NCI-H510A (cell line): Measurements from ENCODE around the gene ADAMTS17.
"Not testable (repeated sequence)": the region's sequence is repeated elsewhere in the genome, so short reads cannot be mapped to it uniquely, and the experiment has no call there.

Experiments
- DNase-seq: peaks from one replicate; lab custom pipeline; 2025; lab: John Stamatoyannopoulos, UW

ADAMTS17 gene

DNA sequence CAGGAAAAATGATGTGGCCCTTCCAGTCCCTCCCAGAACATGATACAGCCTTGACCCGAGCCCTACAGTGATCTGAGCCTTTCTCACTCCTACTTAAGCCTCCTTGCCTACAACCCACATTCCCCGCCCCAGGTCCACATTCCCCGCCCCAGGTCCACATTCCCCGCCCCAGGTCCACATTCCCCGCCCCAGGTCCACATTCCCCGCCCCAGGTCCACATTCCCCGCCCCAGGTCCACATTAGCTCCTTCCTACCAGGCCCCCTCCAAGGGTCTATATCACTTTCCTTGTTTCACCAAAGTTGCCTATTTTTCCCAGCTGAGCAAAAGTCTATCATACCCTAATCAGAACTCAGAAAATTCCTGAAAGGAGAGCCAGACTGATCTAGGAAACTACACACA, 2.3 kb downstream of the ADAMTS17 start:
- DNase-seq: not testable (repeated sequence)

GRCh38 chr15:100338971-100339444, 2.8 kb downstream of the ADAMTS17 start:
- DNase-seq: no peak

DNA sequence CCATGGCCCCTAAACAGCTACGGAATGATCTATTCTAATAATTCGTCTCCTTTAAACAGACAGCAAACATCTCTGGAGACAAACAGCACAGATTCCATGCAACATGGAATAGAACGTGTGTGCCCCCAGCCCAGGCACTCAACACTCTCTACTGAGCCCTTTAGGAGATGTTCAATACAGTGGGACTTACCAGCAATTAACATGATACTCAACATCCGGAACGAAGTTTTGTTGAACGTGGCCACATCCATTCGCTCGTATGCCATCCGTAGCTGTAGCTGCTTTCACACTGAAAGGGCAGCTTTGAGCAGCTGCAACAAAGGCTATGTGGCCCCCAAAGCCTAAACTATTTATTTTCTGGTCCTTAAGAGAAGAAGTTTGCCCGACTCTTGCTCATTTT, 3.5 kb downstream of the ADAMTS17 start:
- no peak for DNase-seq

GRCh38 chr15:100337096-100338044, 4.4 kb downstream of the ADAMTS17 start:
- DNase-seq: no peak

- no peak for DNase-seq
Measured at GRCh38 chr15:100336061-100336460, 5.7 kb downstream of the ADAMTS17 start.

DNA sequence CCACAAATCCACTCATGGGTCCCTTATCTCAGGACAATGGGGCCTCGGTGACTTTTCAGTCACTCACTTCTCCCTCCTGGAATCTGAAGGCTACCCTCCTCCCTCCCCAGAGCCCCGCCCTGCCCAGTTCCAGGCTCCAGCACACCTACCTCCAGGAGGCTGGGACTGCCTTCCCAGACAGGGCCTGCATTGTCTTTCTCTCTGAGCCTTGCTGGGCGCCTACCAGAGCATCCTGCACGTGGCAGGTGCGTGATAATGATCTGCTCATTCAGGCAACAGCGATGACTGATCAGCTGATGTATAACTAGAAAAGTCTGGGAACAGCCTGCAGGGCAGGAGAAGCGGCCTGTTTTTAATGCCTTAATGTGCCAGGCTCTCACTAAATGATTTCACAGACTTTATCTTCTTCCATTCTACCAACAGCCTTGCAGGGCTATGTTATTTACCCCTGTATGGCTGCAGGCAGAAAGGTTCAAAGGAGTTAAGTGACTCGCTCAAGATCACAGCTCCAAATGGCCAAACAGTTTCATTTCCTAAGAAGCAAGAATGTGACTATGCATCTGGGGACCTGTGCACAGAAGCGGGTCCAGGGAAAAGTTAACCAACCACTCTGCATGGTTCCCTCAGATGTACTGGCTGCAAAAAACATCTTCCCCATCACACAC, 6.3 kb downstream of the ADAMTS17 start:
- DNase-seq: no peak

DNA sequence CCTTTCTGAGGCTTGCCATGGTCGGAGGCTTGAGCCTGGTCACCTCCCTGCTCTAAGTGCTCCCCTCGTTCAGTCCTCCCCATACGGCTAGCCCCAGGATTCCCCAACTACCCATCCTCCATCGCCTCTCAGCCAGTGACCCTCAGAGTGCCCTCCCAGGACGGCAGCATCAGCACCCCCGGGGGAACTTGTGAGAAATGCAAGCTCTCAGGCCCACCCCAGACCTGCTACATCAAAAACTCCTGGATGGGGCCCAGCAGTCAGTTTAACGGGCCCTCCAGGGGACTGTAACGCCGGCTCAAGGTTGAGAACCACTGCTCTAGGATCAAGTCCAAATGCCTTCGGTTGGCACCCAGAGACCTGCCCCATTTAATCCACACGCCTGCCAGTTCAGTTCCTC, 6.9 kb downstream of the ADAMTS17 start:
- DNase-seq: no peak

DNA sequence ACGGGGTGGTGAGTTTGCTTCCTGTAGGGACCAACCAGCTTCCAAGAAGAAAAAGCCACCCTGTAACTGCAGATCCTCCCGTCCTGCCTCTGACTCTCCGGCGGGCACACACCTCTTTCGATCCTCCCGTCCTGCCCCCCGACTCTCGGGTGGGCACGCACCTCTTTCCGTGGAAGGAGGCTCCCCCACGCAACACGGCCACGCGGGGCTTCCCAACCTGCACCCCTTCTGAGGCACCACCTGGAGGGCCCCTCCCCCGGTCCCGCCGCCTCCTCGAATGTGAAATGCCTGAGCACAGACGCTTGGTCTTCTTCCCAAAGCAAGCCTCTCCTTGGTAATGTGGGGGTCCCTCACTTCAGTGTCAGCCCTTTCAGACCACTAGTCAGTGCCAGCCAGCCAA, 7.3 kb downstream of the ADAMTS17 start:
- DNase-seq: no peak

DNA sequence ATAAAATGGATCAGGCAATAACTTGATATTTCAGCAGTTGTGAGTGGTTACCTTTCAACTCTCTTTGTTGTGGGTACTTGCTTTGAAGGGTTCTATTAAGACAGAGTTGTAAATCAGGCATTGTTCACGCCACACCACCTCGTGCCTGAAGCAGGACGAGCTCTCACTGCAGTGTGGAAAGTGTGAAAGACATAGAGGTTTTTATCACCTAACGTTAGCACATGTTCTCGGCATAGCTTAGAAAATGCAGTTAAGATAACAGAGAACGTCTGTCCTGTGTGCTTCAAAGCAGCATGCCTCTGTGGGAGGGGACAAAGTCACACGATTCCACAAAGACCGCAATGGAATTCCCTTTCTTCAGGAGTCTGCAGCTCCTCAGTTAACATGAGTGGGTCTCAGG, 7.8 kb downstream of the ADAMTS17 start:
- DNase-seq: no peak

- DNase-seq: no peak
Measured at GRCh38 chr15:100333236-100333635, 8.5 kb downstream of the ADAMTS17 start.

- DNase-seq: no peak
Measured at GRCh38 chr15:100332721-100333120, 9.1 kb downstream of the ADAMTS17 start.

GRCh38 chr15:100332231-100332630, 9.5 kb downstream of the ADAMTS17 start:
- DNase-seq: no peak

- DNase-seq: no peak
Measured at GRCh38 chr15:100330629-100331215, 11.1 kb downstream of the ADAMTS17 start.

DNA sequence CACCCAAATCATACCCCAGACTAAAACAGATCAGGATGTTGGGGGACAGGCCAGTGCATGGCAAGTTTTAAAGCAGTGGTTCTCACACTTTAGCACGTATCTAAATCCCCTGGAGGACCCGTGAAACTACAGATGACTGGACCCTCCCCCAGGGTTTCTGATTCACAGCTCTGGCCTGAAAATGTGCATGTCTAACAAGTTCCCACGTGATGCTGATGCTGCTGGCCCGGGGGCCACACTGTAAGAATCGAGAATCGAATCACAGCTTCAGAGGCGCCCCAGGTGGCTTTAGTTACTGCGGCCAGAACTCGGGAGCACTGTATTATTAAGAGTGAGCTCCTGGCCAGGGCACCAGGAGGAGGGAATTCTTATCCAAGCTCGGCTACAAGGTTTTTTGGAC, 11.6 kb downstream of the ADAMTS17 start:
- DNase-seq: no peak

DNA sequence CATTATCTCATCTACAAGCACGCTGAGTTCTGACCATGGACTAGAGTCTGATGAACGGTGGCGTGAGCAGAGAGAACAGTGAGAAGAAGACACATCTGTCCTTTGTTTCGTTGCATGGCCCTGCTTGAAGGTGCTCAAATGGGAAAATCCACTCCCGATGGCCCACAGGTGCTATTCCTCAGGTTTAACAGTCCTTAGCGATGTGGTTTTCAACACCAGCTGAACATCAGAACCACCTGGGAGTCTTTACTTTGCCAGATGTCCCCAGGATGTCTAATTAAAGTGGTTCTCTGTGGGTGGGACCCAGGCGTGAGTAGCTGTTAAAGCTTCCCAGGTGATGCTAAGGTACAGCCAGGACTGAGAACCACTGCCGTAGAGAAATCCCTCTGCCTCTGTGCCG, 13.0 kb downstream of the ADAMTS17 start:
- DNase-seq: no peak

DNA sequence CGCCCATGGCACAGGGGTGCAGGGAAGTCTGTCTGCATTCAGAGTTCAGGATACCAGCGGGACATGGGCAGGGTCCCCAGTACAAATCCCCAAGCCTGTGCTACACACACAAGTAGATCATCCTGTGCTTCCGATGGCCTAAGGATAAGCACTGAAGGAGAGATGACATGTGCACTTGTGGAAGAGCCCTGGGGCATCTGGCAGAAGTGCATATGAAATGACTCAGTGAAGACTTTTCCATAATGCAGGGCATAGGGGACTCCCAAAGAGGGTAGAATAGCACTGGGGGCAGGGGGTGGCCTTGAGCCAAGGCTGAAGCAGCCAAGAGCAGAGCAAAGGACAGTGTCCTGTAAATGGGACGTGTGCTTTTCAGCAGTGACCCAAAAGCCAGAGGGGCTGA, 22.9 kb downstream of the ADAMTS17 start:
- DNase-seq: no peak

- DNase-seq: no peak
Measured at GRCh38 chr15:100314809-100315400, 26.9 kb downstream of the ADAMTS17 start.

DNA sequence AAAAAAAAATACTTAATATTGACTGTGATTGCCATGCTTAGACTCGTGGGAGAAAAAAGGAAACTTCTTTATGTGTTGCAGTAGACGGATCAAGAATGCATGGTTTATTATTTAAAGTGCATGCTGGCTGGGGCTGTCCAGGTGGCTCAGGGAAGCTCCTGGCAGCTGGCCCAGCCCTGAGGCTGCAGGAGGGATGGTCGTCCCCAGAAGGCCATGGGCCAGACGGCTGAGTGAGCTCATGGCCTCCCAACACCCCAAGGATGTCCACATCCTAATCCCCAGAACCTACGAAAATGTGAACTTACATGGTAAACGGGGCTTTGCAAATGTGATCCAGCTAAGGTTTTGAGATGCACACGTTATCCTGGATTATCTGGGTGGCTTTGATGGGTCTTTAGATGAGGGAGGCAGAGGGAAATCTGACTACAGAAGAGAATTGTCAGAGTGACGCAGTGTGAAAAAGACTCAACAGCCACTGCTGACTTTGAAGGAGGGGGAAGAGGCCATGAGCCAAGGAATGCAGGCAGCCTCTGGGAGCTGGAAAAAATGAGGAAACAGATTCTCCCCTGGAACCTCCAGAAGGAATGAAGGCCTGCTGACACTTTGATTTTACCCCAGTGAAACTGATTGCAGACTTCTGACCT, 29.8 kb downstream of the ADAMTS17 start:
- DNase-seq: no peak

GRCh38 chr15:100311154-100311625, 30.6 kb downstream of the ADAMTS17 start:
- no peak for DNase-seq

- no peak for DNase-seq
Measured at GRCh38 chr15:100310513-100311153, 31.1 kb downstream of the ADAMTS17 start.

DNA sequence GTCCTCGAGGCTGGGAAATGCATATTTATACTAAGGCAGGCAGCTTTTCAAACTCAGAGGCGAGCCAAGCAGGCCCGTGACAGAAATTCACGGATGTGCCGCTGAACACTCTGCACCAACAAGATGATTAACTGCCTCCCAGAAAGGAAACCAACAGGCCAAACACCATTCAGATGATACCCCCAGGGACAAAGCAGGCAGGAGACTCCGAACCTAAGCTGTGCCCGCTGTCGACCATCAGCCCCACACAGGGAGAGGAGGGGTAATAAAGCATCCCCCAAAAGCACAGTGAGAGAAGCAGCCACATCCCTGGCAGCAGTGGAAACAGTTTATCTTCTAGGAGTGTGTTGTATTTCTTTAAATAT, 31.8 kb downstream of the ADAMTS17 start:
- DNase-seq: no peak
